ENCODE results near the gene FLYWCH1.

- TF ChIP-seq POLR2A (IDR thresholded peaks at IDR 0.05; ENCODE audit: low read depth, low read length) (no peak), POLR2AphosphoS5 (IDR thresholded peaks at IDR 0.05; ENCODE audit: low read depth, low read length) (no peak), TAF1 (IDR thresholded peaks at IDR 0.05; ENCODE audit: borderline replicate concordance, low read depth, low read length) (no peak)
Observed at GRCh38 chr16:2976201-2976600, 64.5 kb downstream of the FLYWCH1 start.

Measured in GM12892 (cell line).